B cell (primary cell): ENCODE data around the gene NKAIN2. TPM values are rescaled to one million over a fixed set of nuclear protein-coding genes. Genes with fewer than 3 reads are reported as not detected.

Experiments
- ATAC-seq: fragments of 200-7000 bp; cut with Tn5 transposase; one replicate; pipeline ENCODE4 v1.10.0; 2021; ENCODE audit warnings: low read depth, mild to moderate bottlenecking, moderate number of reproducible peaks, moderate library complexity
- CTCF ChIA-PET: fragments of 350-600 bp; sonication (Branson Sonifier 250); formaldehyde crosslinking; loops from one replicate; lab custom pipeline; 2021; ENCODE audit warnings: antibody characterized with exemption, inconsistent platforms; lab: Charles Lee
- POLR2A ChIA-PET: fragments of 350-600 bp; sonication (Branson Sonifier 250); formaldehyde crosslinking; loops from one replicate; lab custom pipeline; 2021; ENCODE audit warnings: antibody characterized with exemption; lab: Charles Lee
- DNase-seq: peaks from one replicate; pipeline ENCODE4 v3.0.0; 2013
- H2AFZ ChIP-seq: 2 replicates; pipeline ENCODE4 v1.6.1; 2012; ENCODE audit warnings: mild to moderate bottlenecking, low read depth, low read length; ENCODE audit not compliant: insufficient read depth, poor library complexity, severe bottlenecking
- H3K27ac ChIP-seq, 2 donors: 1 replicate in 1 of 2; 2 replicates in 1 of 2; pipeline ENCODE4 v1.5.1; 2012 to 2013; ENCODE audit warnings: low read length in 2 of 2, mild to moderate bottlenecking in 2 of 2, moderate library complexity in 1 of 2
- H3K27me3 ChIP-seq, 4 experiments: fragments of 200-600 bp in 1 of 4; sonication (generic) in 1 of 4; replicated peaks in 1 of 4; 1 replicate in 2 of 4; 2 replicates in 2 of 4; pipeline versions ENCODE4 v1.6.1 to v1.7.0; 2013 to 2016; ENCODE audit warnings: low read length in 3 of 4, mild to moderate bottlenecking in 2 of 4, mixed read lengths in 1 of 4, moderate library complexity in 1 of 4; ENCODE audit not compliant: insufficient read depth in 4 of 4, control insufficient read depth in 3 of 4; ENCODE audit errors: control extremely low read depth in 1 of 4
- H3K36me3 ChIP-seq, 2 experiments: replicated peaks in 1 of 2; 1 replicate in 1 of 2; 2 replicates in 1 of 2; pipeline versions ENCODE4 v1.6.1 to v1.7.1; 2013; ENCODE audit warnings: low read length in 1 of 2; ENCODE audit not compliant: insufficient read depth in 2 of 2, control insufficient read depth in 1 of 2; ENCODE audit errors: control extremely low read depth in 1 of 2, extremely low read depth in 1 of 2
- H3K4me1 ChIP-seq, 2 donors: fragments of 200-600 bp in 1 of 2; sonication (generic) in 1 of 2; 1 replicate in 1 of 2; 2 replicates in 1 of 2; pipeline versions ENCODE4 v1.5.1 to v1.6.1; 2013 to 2017; ENCODE audit warnings: low read length in 2 of 2; ENCODE audit not compliant: control insufficient read depth in 2 of 2, insufficient read depth in 2 of 2
- H3K4me2 ChIP-seq: replicated peaks from 2 replicates; pipeline ENCODE3; 2012; ENCODE audit warnings: mild to moderate bottlenecking, low read depth, low read length; ENCODE audit not compliant: poor library complexity, severe bottlenecking
- H3K4me3 ChIP-seq, 5 experiments: fragments of 200-600 bp in 1 of 5; sonication (generic) in 1 of 5; 1 replicate in 3 of 5; 2 replicates in 2 of 5; pipeline versions ENCODE4 v1.5.1 to v1.7.0; 2011 to 2016; ENCODE audit warnings: low read length in 4 of 5, mild to moderate bottlenecking in 4 of 5, low read depth in 2 of 5, control low read depth in 1 of 5, moderate library complexity in 1 of 5; ENCODE audit not compliant: insufficient read depth in 1 of 5; ENCODE audit errors: control extremely low read depth in 1 of 5, extremely low read depth in 1 of 5
- H3K79me2 ChIP-seq: fragments of 200-600 bp; sonication (generic); one replicate; pipeline ENCODE4 v1.6.0; 2016; ENCODE audit warnings: low read length; ENCODE audit not compliant: control insufficient read depth, insufficient read depth
- H3K9ac ChIP-seq: fragments of 200-600 bp; sonication (generic); 2 replicates; pipeline ENCODE4 v1.6.1; 2017; ENCODE audit warnings: mild to moderate bottlenecking, low read length, moderate library complexity
- H3K9me3 ChIP-seq, 3 donors: one replicate each; pipeline versions ENCODE4 v1.6.1 to v1.7.1; 2013; ENCODE audit warnings: low read length in 2 of 3; ENCODE audit not compliant: control insufficient read depth in 2 of 3, insufficient read depth in 1 of 3; ENCODE audit errors: control extremely low read depth in 1 of 3
- H4K20me1 ChIP-seq: 2 replicates; pipeline ENCODE4 v1.6.0; 2012; ENCODE audit warnings: mild to moderate bottlenecking, low read length; ENCODE audit not compliant: insufficient read depth, control insufficient read depth, poor library complexity, severe bottlenecking
- H3K27ac Mint-ChIP-seq: one replicate; pipeline ENCODE4 v1.8.0; 2021; ENCODE audit warnings: mixed read lengths
- H3K27me3 Mint-ChIP-seq: one replicate; pipeline ENCODE4 v1.8.0; 2021; ENCODE audit warnings: mixed read lengths
- H3K4me1 Mint-ChIP-seq: one replicate; pipeline ENCODE4 v1.8.0; 2021; ENCODE audit warnings: mixed read lengths
- H3K4me3 Mint-ChIP-seq: one replicate; pipeline ENCODE4 v1.8.0; 2021; ENCODE audit warnings: mixed read lengths
- H3K9me3 Mint-ChIP-seq: one replicate; pipeline ENCODE4 v1.8.0; 2022; ENCODE audit warnings: mixed read lengths; ENCODE audit not compliant: insufficient read depth
- EZH2 ChIP-seq: IDR thresholded peaks from 2 replicates; pipeline ENCODE4 v1.6.1; 2012; ENCODE audit warnings: borderline replicate concordance, low read depth, mild to moderate bottlenecking, moderate library complexity, low read length; ENCODE audit not compliant: insufficient read depth, poor library complexity, severe bottlenecking
- WGBS: methylation state at CpG from one replicate; pipeline ENCODE4 v1.1.5; 2013; ENCODE audit warnings: missing lambda C conversion rate; ENCODE audit not compliant: insufficient coverage; 5-methylcytosine and 5-hydroxymethylcytosine counted together
- intact Hi-C: fragments of 100-400 bp; cut with micrococcal nuclease; formaldehyde crosslinking; loops from one replicate; pipeline ENCODE4 v1.10.0; 2022
- polyA plus RNA-seq: library from polyadenylated mRNA; depleted of rRNA; stranded (reverse); fragments of >200 nt; gene quantifications from 2 replicates; pipeline ENCODE4 v1.2.3, GENCODE V29; 2012
- total RNA-seq, 2 donors: library from RNA; stranded (reverse); fragments of 120-200 nt in 1 of 2; gene quantifications; 1 replicate in 1 of 2; 2 replicates in 1 of 2; pipeline versions ENCODE4 v1.2.3 to v1.2.4, GENCODE V29; 2013 to 2022
- TF ChIP-seq, protein P1 (sequence below): fragments of 200-600 bp; IDR thresholded peaks from one replicate; pipeline ENCODE4 v1.8.0; 2022; ENCODE audit warnings: antibody characterized with exemption, mild to moderate bottlenecking

Gene NKAIN2
- total and polyA plus RNA-seq, 2 donors (not counting 1 experiment from before 2014, with no cell fraction given): not detected

DNA sequence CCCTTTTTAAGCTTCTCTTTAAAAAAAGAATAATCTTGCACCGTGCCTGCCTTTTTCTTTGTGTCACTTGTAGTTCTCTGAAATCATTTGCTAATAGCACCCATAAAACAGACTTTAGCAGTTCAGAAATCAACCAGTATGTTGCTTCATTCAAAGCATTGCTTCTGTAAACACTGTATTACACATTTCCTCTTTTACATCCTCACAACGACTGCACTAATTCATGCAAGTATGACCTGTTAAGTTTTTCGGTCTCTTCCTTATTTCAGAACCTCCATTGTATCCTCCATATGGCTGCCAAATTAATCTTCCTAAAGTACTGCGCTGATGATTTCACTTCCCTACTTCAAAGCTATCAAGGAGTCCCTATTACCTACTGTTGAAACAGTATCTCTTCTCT, 1015.7 kb downstream of the NKAIN2 start:
- POLR2A ChIA-PET: no interaction called here
- Histone ChIP-seq H3K27ac (no peak overlapping the region), H2AFZ (no peak overlapping the region), H3K9ac (no peak overlapping the region), H4K20me1 (no peaks in the 10 kb centered on the region), H3K27me3 (no peaks in the 10 kb centered on the region), H3K4me2 (no peak overlapping the region), H3K9me3 (no peaks in the 10 kb centered on the region), H3K79me2 (no peaks in the 10 kb centered on the region), H3K4me1 (no peaks in the 10 kb centered on the region), H3K4me3 (no peak overlapping the region), H3K36me3 (no peaks in the 10 kb centered on the region)
- Mint-ChIP-seq H3K9me3 (no peaks in the 10 kb centered on the region), H3K27me3 (no peaks in the 10 kb centered on the region), H3K27ac (no peak overlapping the region), H3K4me1 (no peaks in the 10 kb centered on the region), H3K4me3 (no peak overlapping the region)
- 48% methylated on average over 2 of the region's 4 CpGs for WGBS
- ATAC-seq (no peak), DNase-seq (no peak)
- no peak for TF ChIP-seq EZH2
- TF ChIP-seq, protein P1, sequence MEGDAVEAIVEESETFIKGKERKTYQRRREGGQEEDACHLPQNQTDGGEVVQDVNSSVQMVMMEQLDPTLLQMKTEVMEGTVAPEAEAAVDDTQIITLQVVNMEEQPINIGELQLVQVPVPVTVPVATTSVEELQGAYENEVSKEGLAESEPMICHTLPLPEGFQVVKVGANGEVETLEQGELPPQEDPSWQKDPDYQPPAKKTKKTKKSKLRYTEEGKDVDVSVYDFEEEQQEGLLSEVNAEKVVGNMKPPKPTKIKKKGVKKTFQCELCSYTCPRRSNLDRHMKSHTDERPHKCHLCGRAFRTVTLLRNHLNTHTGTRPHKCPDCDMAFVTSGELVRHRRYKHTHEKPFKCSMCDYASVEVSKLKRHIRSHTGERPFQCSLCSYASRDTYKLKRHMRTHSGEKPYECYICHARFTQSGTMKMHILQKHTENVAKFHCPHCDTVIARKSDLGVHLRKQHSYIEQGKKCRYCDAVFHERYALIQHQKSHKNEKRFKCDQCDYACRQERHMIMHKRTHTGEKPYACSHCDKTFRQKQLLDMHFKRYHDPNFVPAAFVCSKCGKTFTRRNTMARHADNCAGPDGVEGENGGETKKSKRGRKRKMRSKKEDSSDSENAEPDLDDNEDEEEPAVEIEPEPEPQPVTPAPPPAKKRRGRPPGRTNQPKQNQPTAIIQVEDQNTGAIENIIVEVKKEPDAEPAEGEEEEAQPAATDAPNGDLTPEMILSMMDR: no peak
- CTCF ChIA-PET: no interaction called here
- intact Hi-C loops: no loop called here

DNA sequence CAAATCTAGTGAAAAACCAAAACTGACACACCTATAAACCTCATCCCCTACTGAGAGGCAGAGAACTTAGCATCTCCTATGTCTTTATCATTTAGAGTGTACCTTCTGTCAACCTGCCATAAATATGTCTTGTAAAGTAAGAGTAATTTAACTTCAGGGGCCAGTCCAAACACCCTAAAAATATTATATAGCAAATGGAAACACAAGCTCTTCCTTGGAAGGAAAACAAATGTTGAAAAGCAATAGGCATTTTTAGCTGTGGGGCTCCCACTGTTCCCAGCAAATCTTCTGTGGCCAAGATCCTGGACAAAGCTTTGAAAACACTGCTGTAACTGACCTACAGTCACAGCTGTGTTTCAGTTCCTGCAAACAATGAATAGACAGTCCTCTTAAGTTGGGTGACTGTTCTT, 1018.5 kb downstream of the NKAIN2 start:
- no peaks in the 10 kb centered on the region for H3K9me3 ChIP-seq
- no peak overlapping the region for H3K27ac ChIP-seq
- no peak overlapping the region for H3K4me2 ChIP-seq
- no peaks in the 10 kb centered on the region for H3K4me1 ChIP-seq
- no peak for TF ChIP-seq EZH2
- TF ChIP-seq, protein P1: no peak
- H3K27ac Mint-ChIP-seq: no peak overlapping the region
- H3K36me3 ChIP-seq: no peaks in the 10 kb centered on the region
- ChIA-PET POLR2A (no interaction called here), CTCF (no interaction called here)
- no peaks in the 10 kb centered on the region for H3K4me1 Mint-ChIP-seq
- no peaks in the 10 kb centered on the region for H3K27me3 ChIP-seq
- intact Hi-C loops: no loop called here
- no peaks in the 10 kb centered on the region for H3K9me3 Mint-ChIP-seq
- DNase-seq: no peak
- H3K4me3 Mint-ChIP-seq: no peak overlapping the region
- no peak overlapping the region for H2AFZ ChIP-seq
- no peak overlapping the region for H3K4me3 ChIP-seq
- H3K79me2 ChIP-seq: no peaks in the 10 kb centered on the region
- H3K27me3 Mint-ChIP-seq: no peaks in the 10 kb centered on the region
- H3K9ac ChIP-seq: no peak overlapping the region
- H4K20me1 ChIP-seq: no peaks in the 10 kb centered on the region
- no peak for ATAC-seq
